ENCODE measurements around the gene PNPO.
"Not testable (repeated sequence)": the region's sequence is repeated elsewhere in the genome, so short reads cannot be mapped to it uniquely, and the experiment has no call there.

PNPO gene

DNA sequence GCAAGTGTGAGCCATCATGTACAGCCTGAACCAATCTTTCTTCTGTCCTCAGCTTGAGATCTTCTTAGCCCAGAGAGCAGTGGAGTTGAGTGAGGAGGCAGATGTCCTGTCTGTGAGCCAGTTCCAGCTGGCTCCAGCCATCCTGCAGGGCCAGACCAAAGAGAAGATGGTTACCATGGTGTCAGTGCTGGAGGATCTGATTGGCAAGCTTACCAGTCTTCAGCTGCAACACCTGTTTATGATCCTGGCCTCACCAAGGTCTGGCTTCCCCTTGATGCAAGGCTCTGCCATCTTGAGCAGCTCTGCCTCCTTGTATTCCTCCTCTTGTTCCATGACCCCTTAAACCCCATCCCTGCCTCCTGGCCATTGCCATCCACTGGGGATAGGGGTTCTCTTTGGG lies 39.2 kb downstream of the PNPO start:
- no peak for DNase-seq

DNA sequence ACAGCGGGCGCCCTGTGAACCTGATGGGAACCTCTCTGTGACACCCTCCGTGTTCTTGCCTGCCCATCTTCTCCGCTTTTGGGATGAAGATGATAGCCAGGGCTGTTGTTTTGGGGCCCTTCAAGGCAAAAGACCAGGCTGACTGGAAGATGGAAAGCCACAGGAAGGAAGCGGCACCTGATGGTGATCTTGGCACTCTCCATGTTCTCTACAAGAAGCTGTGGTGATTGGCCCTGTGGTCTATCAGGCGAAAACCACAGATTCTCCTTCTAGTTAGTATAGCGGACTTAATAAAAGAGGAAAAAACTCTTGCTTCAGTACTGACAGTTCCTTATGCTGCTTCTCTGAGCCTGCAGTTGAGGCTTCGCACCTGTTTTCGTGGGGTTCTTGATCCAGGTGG lies 40.1 kb downstream of the PNPO start:
- DNase-seq, result no peak

DNA sequence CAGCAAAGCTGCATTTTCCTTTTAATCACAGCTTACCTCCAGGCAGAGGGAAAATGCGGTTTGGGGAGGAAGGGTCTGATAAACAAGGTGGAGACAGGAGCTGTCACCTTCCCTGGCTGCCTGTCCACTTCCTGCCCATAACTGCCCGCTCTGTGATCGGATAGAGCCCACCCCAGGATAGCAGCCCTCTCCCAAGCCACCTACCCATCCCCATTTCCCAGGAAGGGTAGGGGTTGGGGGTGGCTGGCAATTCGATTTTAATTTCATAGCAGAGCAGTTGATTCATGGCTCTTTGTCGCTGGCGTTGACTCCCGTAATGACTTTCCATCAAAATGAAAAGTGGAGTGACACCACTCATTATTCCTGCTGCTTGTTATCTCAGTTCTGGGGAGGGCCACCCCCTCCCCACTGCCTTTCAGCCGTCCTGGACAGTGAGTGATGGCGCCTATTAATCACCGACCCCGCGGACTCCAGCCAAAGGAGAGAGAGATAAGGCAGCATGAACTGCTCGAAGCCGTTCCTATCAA lies 40.8 kb downstream of the PNPO start:
- no peak for DNase-seq

DNA sequence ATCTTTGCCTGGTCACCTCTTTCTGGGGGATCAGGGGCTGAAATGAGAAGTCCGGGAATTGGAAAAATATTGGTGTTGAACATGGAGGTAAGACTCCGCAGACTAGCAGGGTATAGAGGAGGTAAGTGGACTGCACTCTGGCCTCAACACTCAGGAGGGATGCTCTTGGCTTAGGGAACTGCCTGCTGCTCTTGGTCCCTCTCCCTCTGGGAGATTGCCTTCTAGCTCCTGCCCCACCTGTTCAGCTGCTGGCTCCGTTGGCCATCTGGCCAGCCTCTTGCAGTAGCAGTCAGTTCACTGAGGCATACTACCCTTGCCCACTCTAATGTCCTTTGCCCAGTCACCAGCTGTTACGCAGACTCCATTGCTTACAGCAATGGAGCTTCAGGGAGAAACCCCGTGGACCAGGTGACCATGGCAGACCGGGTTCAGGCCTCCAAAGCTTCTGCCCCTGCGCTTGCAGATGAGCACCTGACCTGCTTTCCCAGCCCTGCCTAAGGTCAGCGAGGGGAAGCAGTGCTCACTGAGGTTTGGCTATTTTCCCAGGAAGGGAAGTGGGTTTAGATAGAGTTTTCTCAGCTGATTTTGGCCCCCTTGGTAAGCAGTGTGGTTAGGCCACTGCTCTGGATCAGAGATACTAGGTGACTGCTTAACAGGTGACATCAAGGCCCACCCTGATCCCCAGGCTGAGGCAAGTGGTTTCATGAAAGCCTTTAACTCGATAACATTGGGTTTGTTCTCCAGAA lies 41.4 kb downstream of the PNPO start:
- no peak for DNase-seq

DNA sequence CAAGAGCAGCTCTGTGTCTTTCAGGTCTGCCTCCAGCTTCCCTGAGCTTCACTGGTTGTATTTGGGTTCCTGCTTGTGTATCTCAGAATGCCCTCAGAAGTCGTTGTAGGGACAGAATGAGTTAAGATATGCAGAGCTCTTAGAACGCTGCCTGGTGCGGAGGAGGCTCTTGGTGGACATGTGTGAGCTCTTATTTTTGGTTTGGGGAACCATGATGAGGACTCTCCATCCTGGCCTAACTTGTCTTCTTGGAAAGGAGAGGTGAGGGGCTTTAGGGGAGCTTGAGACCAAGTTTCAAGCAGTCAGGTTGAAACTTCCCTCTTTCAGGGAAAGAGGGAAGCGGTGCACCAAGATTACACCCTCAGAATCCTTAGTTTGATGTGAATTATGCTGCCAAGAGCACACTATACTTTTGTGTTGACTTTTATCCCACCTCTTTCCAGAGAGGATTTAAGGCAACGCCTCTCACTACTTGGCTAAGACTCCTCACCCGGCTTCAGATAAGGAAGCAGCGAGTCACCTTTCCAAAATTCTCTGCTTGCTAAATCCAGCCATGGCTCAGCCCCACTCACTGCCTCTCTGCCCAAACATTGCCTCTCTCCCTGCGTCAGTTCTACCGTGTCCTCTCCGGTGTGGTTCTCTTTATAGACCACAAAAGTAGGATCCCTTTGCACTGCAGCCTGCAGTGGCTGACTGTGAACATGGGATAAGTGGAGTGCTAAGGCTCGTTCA lies 42.3 kb downstream of the PNPO start:
- no peak for DNase-seq

DNA sequence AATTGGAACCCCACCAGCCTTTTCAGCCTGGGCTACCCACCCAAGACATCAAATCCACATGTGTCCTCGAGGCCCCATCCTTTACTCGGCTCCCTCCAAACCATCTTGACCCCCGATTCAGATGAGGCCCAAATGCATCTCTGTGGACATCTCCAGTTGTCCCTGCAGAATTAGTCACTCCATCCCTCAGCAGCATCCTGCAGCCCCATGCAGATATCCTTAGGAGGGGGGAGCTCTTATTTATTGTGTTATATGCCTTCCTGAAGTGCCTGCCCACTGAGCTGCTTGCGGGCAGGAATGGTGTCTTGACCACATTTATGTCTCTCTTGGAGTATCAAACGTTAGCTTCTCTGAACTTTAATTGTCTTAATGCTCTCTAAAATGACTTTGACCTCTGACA lies 45.1 kb downstream of the PNPO start:
- no peak for DNase-seq

DNA sequence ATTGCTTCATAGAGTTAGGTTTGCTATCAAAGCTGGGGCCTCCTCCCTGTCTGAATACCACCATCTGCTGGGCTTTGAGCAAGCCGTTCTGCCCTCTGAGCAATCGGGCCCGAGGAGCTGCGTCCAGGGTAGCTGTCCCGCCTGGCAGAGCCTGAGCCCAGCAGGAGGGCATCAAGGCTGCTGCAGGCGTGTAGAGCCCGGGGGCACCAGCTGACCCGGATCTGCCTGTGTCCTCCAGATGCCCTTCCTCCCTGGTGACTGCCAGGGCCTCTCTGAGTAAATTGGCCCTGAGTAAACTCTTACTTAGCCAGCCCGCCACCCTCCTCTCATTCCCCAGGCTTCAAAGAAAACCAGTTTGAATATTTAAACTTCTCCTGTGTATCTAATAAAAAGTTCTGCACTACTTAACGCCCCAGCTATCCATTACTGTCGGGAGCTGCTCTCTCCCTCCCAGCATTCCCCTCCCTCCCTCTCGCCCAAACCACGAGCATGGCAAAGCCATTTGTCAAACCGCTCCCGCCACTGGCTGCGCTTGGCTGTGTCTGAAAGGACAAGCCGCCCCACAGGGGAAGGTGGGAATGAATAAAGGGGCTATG lies 46.0 kb downstream of the PNPO start:
- no peak for DNase-seq

DNA sequence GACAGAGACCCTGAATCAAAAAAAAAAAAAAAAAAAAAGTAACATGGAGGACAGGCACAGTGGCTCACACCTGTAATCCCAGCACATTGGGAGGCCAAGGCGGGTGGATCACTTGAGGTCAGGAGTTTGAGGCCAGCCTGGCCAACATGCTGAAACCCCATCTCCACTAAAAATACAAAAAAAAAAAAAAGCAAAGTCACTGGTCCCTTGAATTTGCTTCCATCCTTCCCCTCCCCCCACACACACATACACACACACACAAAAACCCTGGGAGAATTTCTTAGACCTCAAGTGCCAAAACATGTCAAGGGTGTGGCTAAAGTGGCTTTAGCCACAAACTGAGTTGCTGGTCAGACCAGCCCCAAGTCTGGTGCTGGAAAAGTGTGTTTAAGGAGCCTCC lies 47.1 kb downstream of the PNPO start:
- DNase-seq, result not testable (repeated sequence)

DNA sequence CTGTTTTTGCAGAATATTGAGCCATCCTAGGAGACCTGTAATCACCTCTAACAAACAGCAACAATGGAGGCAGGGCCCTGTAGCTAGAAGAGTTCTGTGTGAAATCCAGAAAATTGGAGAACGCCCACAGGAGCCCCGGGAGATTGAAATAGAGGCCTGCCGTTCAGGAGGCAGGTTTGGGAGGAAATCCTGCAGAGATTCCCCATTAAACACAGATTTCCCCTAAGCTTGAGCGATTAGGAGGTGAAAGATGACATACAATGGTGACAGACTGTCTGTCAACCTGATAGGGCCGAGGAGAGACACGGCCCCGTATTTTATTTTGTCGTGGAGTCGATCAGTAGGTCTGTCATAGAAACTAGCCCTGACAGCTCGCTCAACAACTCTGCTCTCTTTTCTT lies 47.8 kb downstream of the PNPO start:
- no peak for DNase-seq

DNA sequence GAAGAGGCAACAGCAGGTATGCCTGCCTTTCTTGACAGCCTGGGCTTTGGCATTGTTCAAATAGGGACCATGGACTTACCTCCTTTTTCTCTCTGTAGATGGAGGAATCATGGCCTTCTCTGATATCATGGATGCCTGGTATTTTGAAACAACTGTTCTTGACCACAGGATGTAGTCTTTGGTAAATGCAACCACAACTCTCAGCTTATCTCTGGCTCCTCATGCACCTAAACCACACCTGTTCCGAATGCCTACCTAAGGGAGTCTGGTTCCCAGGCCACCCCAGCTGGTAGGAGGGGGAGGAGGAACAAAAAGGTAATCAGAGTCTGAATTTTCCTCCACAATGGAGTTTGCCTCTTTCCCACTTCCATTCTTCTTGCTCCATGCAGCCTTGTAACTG lies 48.3 kb downstream of the PNPO start:
- DNase-seq, result no peak

DNA sequence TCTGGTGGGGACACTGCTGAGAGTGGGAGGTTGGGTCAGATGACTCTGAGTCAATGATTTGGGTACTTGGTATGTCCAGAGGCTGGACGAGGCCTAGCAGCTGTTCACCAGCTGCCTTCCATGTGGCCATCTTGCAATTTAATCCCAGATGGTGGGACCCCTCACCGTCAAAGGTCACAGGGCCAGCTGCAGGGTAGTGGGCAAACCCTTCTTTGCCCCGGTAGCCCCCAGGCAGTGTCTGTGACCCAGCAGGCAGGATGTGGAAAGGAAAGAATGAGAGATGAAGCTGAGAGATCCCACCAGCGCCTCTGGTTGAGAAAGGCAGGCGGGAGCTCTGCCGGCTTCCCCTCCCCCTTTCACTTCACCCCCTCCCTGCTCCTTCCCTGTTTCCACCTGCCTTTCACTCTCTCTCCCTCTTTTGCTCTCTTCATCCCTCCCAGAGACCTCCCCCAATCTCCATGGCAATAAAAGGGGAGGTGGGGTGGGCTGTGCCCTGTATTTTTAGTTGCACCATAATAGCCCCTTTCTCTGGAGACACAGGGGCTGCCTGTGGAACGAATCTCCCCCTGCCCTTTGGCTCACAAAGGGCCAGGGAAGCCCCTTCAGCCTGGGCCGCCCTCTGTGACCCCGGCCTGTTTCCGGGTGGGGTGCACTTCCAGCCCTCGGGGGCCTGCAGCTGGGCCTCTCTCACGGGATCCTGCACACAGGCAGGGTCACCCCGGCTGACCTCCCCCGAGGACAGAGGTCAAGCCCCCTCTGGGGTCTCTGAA lies 49.8 kb downstream of the PNPO start:
- DNase-seq, result no peak

DNA sequence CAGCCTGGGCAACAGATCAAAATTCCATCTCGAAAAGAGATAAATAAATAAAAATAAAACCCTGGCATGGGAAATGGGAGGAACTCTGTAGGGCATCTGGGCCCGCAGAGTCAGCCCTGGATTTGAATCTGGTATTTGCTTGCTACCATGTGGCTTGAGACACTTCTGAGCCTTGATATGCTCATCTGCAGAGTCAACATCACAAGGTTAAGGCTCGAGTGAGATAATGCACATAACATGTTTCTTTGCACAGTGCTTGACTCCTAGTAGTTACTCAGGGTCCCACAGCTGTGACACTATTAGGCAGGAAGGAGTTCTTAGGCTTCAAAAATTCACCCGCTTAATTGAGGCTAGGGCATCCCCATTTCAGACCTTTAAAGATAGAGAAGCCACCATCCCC lies 50.8 kb downstream of the PNPO start:
- no peak for DNase-seq

DNA sequence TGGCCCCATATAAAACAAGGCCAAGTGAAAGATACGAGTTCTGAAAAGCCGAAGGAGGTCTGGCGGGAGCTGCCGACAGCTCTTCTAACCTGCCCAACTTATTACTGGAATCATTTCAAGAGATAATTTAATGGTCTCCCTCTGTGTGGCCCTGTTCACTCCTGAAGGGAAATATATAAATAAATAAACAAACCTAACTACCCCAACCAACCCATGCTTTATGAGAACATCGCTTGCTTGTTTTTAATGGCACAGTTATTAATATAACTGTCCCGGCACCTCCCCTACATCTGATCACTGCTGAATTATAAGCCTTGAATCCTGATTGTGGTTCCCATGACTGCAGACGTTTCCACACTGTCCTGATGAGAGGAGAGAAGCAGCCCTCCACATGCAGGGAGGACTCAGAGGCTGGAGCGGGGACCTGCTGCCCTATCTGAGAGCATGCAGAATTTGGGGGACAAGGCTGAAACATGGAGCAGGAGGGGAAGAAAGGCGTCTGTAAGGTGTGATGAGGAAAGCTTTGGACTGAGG lies 51.7 kb downstream of the PNPO start:
- DNase-seq, result no peak

DNA sequence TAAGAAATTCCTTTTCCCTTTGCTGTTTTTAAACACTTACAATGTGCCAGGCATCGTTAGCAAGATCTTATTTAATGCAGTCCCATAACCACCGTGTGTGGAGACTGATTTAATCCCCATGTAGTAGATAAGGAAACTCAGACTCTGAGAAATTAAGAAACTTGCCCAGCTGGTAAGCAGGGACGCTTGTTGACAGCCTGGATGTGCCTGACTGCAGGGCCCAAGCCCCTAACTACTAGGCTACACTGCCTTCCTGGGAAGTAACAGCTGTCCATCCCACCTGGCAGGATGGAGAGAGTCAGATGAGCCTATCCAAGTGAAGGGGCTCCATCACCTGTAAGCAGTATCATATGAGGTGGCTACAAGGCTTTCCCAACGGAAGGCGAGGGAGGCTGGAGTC lies 52.6 kb downstream of the PNPO start:
- DNase-seq, result no peak

DNA sequence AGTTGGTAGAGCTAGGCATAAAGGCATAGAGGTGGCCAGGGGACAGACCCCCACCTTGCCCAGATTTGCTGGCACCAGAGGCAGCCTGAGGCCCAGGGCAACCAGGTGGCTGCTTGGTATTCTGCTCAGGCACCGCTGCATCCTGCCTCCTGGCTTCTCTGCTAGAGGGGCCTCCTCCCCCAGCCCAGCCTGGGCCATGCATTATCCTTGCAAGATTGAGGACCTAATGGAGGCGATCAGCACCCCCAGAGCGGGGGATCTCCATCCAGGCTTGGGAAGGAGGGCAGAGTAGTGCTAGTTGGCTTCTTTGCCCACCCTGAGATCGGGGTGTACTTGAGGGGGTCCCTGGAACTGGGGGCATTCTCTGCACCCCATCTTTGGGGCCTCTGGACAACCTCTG lies 53.4 kb downstream of the PNPO start:
- DNase-seq, result no peak

DNA sequence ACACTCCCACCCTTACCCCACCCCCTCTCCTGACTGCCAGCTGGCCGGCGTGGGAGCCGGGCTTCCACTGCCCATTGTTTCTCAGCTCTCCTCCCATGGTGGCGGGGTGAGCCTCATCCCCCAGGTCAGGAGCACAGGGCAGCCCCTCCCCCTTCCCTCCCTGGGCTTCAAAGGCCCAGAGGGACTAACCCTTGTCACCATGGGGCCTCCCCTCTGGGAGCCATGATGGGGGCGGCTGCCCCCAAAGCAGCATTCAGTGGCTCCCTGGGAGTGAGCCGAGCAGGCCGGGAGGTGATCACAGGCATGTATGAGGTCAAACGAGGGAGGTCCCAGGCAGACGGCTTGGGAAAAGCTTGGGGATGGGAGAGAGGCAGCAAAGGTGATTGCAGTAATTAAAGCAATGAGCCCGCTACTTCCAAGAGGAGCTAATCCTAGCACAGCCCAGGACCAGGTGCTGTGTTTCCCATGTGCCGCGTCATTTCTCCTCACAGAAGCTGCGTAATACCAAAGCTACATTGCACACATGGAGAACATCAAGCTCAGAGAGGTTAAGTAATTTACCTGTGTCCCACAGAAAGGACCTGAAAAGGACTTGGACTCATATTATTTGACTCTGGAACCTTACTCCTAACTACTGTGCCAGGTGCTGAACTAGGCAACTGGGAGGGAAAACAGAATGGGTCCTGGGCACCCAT lies 54.0 kb downstream of the PNPO start:
- DNase-seq, result no peak

DNA sequence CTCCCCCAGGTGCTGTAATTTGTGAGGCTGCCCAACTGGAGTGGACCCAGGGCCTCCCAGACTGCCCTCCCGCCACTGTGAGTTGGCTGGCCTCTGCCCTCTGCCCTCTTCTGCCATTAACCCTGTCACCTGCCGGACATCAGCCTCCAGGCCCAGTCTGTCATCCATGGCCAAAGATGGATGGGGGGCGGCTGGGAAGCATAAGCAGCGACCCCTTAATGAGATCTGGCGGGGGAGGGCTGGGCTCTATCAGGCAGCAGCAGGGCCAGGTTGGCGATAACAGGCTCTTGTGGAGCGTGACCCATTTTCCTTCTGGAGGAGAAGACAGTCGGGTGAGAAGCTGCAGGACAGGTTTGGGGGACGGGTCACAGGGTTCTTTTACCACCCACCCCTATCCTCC lies 54.8 kb downstream of the PNPO start:
- DNase-seq, result no peak

DNA sequence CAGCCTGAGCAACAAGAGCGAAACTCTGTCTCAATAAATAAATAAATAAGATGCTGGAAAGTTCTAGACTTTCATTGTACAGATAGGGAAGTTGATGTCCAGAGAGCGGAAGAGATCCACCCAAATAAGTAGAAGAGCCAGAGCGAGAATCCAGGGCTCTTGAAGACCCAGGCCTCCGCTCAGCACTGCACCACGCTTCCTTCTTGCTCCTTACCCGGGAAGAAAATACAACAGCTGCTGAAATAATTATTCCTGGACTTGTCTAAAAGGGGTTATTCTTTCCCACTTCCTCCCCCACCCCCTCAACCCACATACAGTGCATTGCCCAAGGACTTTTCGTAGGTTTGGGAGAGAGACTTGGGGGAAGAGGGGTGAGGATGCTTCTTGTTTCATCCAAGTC lies 56.2 kb downstream of the PNPO start:
- no peak for DNase-seq

DNA sequence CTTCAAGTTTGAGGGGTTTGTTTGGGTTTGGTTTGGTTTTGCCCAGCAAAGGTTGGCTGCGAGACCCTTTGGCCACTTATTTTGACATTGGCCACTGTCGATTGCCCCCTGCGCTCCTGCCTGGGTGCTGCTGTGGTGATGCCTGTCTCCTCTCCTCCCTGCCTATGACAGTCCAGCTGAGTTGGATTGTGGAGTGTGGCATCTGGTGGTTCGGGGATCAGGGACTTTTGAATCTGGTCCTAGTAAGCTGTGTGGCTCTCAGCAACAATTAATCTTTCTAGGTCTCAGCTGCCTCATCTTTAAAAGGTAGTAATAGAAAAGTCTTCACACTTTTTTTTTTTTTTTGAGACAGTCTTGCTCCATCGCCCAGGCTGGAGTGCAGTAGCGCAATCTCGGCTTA lies 56.7 kb downstream of the PNPO start:
- DNase-seq, result no peak

Data from stimulated activated CD4-positive, alpha-beta T cell treated with anti-CD3 and anti-CD28 coated beads, Interleukin-4, amount 100 ng/mL, for 24 hours (primary cell).